ENCODE data around the gene SLC38A9. TPM values are rescaled to one million over a fixed set of nuclear protein-coding genes. Genes with fewer than 3 reads are reported as not detected.

The SLC38A9 gene
- total RNA-seq, 4 donors from 2014 or later: 19.5 to 44.2 (median 30.4) TPM

DNA sequence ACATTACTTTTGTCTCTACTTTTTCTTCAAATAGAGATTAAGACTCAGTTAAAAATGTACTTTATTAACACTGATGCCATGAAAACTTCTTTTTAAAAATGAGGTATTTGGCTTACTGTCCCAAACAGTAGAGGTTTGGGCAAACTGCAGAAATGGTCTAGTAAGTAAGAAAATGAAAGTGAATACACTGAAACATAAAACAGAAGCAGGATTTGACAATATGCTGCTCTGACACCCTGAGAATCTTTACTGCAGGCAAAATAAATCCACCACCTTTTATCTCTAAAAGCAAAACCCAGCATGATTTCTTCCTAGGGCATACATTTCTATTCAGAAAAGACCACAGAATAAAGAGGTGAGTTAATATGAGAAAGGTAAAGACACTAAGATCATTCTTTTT lies 86.2 kb downstream of the SLC38A9 start:
- no peak overlapping the region for H3K4me3 ChIP-seq (replicated peaks in 1 of 3)
- H3K27ac ChIP-seq: no peak overlapping the region
- intact Hi-C loops (cut with DNase I): no loop called here
- no peaks in the 10 kb centered on the region for H3K27me3 ChIP-seq
- no peak for DNase-seq
- no peaks in the 10 kb centered on the region for H3K36me3 ChIP-seq
- no peaks in the 10 kb centered on the region for H3K4me1 ChIP-seq
- TF ChIP-seq POLR2A (IDR thresholded peaks at IDR 0.05): no peak
- no peaks in the 10 kb centered on the region for H3K9me3 ChIP-seq

DNA sequence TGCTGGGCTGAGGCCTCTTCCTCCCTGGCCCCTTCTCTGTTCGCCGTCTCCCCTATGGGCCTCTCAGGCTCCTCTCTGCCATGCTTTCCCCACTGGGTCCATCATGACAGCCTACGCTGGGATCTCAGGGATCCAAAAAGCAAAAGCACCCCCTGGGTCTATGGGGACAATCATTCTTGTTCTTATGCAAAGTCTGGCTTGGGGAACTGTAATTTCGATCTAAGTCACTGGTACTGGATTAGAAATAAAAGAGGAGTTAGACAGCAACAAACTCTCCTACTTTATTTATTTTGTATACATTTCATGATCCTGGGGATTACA lies 86.6 kb downstream of the SLC38A9 start:
- Histone ChIP-seq H3K27ac (no peak overlapping the region), H3K9me3 (no peaks in the 10 kb centered on the region), H3K27me3 (no peaks in the 10 kb centered on the region), H3K4me1 (no peaks in the 10 kb centered on the region), H3K36me3 (no peaks in the 10 kb centered on the region), H3K4me3 (replicated peaks in 1 of 3) (no peak overlapping the region)
- WGBS, 2 donors: 84 to 92% methylated on average over 4 of the region's 4 CpGs
- TF ChIP-seq POLR2A (IDR thresholded peaks at IDR 0.05): no peak
- TF ChIP-seq, protein P1, sequence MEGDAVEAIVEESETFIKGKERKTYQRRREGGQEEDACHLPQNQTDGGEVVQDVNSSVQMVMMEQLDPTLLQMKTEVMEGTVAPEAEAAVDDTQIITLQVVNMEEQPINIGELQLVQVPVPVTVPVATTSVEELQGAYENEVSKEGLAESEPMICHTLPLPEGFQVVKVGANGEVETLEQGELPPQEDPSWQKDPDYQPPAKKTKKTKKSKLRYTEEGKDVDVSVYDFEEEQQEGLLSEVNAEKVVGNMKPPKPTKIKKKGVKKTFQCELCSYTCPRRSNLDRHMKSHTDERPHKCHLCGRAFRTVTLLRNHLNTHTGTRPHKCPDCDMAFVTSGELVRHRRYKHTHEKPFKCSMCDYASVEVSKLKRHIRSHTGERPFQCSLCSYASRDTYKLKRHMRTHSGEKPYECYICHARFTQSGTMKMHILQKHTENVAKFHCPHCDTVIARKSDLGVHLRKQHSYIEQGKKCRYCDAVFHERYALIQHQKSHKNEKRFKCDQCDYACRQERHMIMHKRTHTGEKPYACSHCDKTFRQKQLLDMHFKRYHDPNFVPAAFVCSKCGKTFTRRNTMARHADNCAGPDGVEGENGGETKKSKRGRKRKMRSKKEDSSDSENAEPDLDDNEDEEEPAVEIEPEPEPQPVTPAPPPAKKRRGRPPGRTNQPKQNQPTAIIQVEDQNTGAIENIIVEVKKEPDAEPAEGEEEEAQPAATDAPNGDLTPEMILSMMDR (IDR thresholded peaks at IDR 0.05): no peak
- intact Hi-C loops (cut with DNase I): no loop called here
- DNase-seq: no peak

DNA sequence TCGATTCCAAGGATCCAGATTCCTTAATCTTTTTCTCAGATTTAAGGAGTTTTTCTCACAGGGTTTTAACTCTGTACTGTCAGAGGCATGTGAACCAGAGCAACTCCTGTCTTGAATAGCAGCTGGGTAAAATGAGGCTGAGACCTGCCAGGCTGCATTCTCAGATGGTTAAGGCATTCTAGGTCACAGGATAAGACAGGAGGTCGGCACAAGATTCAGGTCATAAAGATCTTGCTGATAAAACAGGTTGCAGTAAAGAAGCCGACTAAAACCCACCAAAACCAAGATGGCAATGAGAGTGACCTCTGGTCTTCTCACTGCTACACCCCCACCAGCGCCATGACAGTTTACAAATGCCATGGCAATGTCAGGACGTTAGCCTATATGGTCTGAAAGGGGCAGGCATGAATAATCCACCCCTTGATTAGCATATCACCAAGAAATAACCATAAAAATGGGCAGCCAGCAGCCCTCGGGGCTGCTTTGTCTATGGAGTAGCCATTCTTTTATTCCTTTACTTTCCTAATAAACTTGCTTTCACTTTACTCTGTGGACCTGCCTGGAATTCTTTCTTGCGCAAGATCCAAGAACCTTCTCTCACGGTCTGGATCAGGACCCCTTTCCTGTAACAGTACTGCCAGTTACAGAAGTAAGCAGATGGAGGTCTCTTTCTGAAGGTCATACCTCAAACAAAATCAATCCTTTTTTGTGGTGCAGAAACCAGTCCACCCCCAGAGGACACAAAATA lies 87.1 kb downstream of the SLC38A9 start:
- intact Hi-C loops (cut with DNase I): no loop called here
- H3K36me3 ChIP-seq: no peaks in the 10 kb centered on the region
- H3K4me1 ChIP-seq: no peaks in the 10 kb centered on the region
- 81 to 84% methylated on average over 8 of the region's 8 CpGs for WGBS, 2 donors
- no peaks in the 10 kb centered on the region for H3K9me3 ChIP-seq
- H3K27ac ChIP-seq: no peak overlapping the region
- TF ChIP-seq, protein P1 (IDR thresholded peaks at IDR 0.05): no peak
- no peak for TF ChIP-seq POLR2A (IDR thresholded peaks at IDR 0.05)
- no peak for DNase-seq
- no peaks in the 10 kb centered on the region for H3K27me3 ChIP-seq
- H3K4me3 ChIP-seq (replicated peaks in 1 of 3): no peak overlapping the region

DNA sequence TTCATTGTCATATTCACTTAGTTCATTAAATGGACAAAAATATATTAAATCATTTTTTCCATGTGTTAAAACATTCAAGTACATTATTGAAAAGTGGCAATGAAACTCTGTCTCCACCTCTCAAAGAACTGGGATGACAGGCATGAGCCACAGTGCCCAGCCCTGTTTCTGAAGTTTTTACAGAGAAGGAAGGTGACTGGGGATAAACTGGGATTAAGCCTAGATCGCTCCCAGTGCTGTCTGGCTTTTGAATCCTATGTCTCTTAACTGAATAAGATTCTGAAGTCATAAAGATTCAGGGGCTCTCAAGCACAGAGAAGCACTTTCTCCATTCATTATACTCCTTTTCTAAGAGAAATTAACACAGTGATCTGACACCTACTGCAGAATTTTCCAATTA lies 88.3 kb downstream of the SLC38A9 start:
- 94 to 96% methylated on average over 1 of the region's 1 CpG for WGBS, 2 donors
- peaks cover 0 to 4% of the 10 kb centered on the region in 2 donors for H3K4me1 ChIP-seq

DNA sequence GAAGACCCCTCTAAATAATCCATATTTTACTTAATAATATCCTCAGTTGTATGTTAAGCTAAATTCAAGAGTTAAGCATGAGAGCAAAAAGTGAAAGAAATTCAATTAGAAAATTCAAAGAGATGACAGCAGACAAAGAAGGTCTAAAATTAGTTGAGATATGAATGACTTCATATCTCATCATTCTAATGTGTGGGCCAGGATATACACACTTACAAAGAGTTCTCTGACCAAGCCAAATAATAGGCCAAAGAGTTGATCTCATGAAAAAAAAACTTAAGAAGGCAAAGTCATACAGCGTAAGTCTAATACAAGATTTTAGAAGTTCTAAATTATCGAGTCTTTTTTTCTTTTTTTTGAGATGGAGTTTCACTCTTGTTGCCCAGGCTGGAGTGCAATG lies 89.7 kb downstream of the SLC38A9 start:
- Histone ChIP-seq H3K36me3 (no peaks in the 10 kb centered on the region), H3K9me3 (no peaks in the 10 kb centered on the region), H3K4me1 (peaks cover 0 to 12% of the 10 kb centered on the region in 2 donors), H3K27me3 (no peaks in the 10 kb centered on the region), H3K27ac (no peak overlapping the region), H3K4me3 (replicated peaks in 1 of 3) (no peak overlapping the region)
- no peak for TF ChIP-seq POLR2A (IDR thresholded peaks at IDR 0.05)
- TF ChIP-seq, protein P1 (IDR thresholded peaks at IDR 0.05): no peak
- 88% methylated on average over 2 of the region's 2 CpGs for WGBS, 2 donors
- no peak for DNase-seq
- intact Hi-C loops (cut with DNase I): no loop called here

More for the DNA sequence above, 88.3 kb downstream of the SLC38A9 start:
- no peak for TF ChIP-seq POLR2A (IDR thresholded peaks at IDR 0.05)
- TF ChIP-seq, protein P1 (IDR thresholded peaks at IDR 0.05): no peak
- Histone ChIP-seq H3K36me3 (no peaks in the 10 kb centered on the region), H3K9me3 (no peaks in the 10 kb centered on the region), H3K4me3 (replicated peaks in 1 of 3) (no peak overlapping the region), H3K27ac (no peak overlapping the region), H3K27me3 (no peaks in the 10 kb centered on the region)
- intact Hi-C loops (cut with DNase I): no loop called here
- DNase-seq: no peak
